Kidney glomerular epithelial cell (primary cell): ENCODE data around the gene ITPA.

Source experiments
- DNase-seq: peaks from one replicate; lab custom pipeline; 2025; lab: John Stamatoyannopoulos, UW

Gene ITPA

DNA sequence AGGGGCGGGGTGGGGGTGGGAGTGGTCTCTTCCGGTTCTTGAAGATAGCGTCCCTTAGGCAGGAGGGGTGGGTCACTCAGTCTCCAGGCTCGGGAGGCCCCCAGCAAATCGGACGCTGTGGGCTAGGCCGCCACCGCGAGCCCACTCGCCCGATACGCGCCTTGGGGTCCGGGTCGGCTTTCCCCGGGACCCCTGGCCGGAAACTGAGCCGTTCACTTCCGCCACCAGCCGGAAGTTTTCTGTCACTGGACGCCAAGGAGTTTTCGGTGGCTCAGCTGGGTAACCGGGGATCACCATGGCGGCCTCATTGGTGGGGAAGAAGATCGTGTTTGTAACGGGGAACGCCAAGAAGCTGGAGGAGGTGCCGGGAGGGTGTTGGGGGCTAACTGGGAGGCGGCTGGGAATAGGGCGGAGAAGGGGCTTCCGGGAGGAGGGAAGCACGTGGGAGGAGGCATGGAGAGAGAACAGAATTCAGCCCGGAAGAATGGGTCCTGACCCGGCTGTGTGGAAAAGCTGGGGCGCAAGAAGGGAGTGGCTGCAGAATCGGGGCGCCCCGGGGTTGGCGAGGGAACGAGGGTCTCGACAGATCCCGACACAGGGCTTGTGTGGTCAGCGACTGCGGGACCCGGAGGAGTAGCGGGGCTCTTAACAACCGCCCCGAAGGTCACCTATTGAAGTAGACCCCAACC lies at the start of gene ITPA:
TSS of gene ITPA (plus strand) at position 242 of the 689 bp plus-strand sequence. CDS start at position 296, 54 bp downstream.
- DNase-seq: peak; percentile 32

GRCh38 chr20:3160418-3160817 lies 48.9 kb upstream of the ITPA start:
- DNase-seq: no peak

DNA sequence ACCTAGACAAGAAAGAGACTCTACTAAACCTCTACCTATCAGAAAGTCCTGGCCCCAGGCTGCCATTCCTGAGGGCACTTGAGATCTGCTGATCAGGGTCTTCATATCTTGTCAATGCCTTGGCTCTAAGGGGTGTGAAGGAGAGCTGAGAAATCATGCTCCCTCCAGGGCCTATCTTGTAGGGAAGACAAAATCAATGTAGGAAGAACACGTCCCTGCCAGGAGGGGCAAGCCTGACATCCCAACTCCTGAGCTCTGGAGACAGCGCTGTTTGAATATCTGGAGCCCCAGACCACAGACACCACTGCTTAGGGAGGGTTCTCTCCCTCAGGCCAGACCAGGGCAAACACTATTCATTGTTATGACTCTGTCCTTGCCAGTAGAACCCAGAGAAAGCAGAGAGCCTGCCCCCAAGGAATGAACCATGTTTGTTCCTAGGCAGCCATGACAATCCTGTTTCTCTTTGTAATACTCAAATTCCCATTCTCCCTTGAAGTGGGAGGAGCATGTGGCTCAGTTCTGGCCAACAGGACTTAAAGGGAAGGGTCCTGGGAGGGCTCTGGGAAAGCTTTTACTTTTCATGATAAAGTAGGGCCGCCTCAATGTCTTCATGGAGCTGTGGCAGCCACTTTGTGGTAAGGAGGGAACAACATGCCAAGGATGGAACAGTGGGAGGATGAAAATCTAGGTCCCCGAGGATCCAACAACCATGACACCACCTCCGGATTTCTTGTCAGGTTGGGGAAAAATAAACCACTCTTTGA lies 47.8 kb upstream of the ITPA start:
- DNase-seq: no peak

GRCh38 chr20:3162080-3162611 lies 47.2 kb upstream of the ITPA start:
- DNase-seq: no peak

- no peak for DNase-seq
These were observed 45.9 kb upstream of the ITPA start for GRCh38 chr20:3163099-3164042.

GRCh38 chr20:3164043-3164762 lies 45.1 kb upstream of the ITPA start:
- no peak for DNase-seq

DNA sequence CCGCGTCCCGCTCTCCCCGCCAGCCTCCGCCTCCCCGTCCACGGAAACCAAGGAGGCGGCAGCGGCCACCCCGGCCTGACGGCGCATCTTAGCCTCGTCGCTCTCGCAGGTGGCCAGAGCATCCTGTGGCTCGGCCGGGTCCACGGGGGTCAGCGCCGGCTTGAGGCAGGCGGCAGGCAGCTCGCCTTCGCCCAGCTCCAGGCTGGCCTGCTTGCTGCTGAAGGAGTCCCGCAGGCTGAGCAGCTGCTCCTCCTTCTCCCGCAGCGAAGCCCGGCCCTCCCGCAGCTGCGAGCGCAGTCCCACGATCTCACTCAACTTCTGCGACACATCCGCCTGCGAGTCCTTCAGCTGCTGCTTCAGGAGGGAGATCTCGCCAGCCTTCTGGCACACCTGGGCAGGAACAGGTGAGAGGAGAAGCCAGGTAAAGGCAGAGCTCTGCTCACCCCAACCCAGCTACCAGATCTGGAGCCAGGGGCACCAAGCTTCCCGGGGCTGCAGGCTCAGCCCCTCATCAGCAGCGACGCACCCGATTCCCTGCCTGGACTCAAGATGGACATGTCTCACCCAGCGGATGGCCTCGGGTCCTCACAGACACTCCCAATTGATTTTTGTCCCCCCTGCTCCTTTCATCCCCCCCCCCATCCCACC lies 44.4 kb upstream of the ITPA start:
- no peak for DNase-seq

- DNase-seq: no peak
These were observed 43.6 kb upstream of the ITPA start for GRCh38 chr20:3165473-3166337.

DNA sequence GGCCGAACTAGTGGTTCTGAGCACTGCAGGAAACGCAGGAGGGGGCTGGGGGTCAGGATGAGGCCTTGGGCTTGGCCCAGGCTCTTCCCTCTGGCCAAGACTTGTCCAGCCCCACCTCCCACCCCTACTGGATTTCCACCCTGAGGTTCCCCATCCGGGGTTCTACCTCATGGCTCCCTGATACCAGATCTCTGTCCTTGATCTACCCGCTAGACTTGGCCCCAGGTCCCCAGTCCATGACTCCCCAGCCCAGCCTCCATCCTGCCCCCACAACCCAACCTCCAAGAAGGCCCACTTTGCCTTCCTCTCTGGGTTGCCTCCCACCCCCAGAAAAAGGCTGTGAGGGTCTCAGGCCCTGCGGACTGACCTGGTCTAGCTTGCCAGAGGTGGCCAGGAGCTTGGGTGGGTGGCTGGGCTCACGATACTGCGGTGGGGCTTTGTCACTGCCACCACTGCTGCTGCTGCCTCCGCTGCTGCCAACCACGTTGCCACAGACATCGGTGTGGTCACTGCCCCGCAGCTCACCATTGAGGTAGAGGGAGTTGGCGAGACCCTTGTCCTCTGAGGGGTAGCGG lies 42.9 kb upstream of the ITPA start:
- no peak for DNase-seq

DNA sequence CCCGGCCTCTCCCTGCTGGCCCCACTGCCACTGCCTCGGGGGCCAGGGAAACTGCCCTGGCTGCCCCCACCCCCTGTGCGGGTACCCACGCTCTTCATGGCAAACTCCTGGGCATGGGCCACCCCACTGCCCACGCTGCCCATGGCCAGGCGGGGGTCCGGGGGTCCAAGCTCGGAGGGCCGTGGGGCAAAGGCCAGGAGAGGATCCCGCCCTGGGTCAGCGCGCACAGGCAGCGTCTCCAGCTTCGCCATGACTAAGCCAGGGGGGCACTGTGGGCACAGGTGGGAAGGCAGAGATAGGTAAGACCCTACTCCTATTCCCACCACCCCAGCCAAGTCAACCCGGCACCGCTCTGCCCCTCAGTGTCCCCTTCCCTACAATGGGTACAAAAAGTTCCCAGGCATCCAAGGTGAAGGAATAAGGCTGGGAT lies 42.4 kb upstream of the ITPA start:
- DNase-seq: no peak

DNA sequence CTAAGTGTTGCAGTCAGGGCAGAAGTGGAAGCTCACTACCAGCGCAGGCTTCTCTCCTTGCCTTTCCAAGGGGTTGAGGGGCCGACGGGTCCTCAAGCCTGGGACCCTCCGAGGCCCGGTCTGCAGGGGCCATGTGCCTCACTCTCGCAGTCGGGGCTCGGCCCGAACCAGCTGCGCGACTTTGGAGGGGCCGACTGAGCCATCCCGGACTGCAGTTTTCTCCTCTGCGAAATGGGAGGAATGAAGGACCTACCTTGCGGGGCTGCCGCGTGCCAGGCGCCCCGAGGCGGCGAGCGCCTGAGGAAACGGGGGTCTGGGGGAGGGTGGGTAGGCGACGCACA lies 41.6 kb upstream of the ITPA start:
- no peak for DNase-seq

DNA sequence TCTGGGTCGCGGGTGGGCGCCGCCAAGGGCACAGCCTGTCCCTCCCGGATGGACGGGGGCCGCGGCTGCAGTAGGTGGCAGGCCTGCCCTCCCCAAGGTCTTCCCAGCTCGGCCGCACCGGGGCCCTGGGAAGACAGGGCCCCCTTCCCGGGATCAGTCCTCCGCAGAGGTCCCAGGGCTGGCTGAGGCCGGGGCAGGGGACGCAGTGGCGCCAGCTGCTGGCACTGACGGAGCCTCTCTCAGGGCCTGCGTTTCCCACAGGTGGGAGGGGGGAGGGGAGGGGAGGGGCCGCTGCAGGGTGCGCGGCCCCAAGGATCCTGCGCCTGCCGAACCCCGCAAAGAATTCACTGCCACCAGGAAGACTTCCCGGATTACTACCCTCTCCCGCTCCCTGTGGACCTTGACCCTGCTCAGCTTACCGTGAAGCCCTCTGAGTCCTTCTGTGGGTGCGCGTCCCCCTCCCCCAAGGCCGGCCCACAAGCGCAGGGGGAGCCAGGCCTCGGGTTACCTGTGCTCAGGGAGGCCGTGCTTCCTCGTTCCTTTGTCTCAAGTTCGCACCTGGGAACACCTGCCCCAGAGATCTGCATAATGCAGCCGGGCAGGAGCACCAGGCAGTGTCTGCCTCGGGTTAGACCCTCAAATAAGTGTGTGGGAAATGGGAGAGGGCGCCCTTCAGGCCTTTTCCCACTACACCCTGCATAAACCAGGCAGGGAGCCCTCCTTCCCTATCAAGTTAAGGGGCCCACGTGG lies 41.0 kb upstream of the ITPA start:
- DNase-seq: no peak

GRCh38 chr20:3168829-3169590 lies 40.3 kb upstream of the ITPA start:
- no peak for DNase-seq

GRCh38 chr20:3171391-3172125 lies 37.7 kb upstream of the ITPA start:
- no peak for DNase-seq

GRCh38 chr20:3172126-3172932 lies 37.0 kb upstream of the ITPA start:
- DNase-seq: no peak

DNA sequence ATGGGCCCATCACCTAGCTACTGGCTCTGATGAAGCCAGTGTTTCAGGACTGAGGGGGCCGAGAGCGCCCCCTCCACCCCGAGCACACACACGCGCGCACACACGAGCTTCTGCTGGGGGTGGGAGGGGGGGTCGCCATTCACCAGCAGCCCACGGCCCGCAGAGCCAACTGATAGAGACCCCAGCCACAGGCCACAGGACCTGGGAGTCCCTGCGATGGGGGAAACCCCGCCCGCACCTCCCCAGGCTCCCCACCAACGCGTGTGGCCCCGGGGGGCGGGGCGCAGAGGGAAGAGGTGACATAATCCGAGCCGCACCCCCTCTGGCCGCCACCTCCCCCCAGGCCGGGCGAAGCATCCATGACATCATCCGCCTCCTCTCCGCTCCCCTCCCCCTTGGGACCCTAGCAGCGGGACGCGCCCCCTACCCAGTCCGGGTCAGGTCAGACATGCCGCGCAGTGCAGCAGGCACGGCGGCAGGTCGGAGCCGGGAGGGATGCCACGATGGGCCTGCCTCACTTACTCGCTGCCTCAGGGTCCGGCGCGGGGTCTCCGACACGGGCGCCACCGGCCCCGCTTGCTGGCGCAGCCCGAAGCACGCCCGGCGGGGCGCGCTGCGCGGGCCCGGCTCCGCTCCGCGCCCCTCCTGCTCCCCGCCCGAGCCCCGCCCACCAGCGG lies 36.2 kb upstream of the ITPA start, which contains the start of gene LZTS3:
TSS of gene LZTS3 (minus strand) at position 617 of the 677 bp plus-strand sequence. CDS start 6,386 bp downstream, outside the sequence.
- DNase-seq: no peak
